Fibroblast of lung (primary cell): Measurements from ENCODE around the gene PPP3CB. TPM values are rescaled to one million over a fixed set of nuclear protein-coding genes. Genes with fewer than 3 reads are reported as not detected.

Experiments
- DNase-seq, 2 donors: peaks; one replicate each; pipeline versions ENCODE4 v3.0.0 to v3.0.0-alpha.2; 2010; ENCODE audit warnings: low read depth in 2 of 2
- H2AFZ ChIP-seq: 2 replicates; pipeline ENCODE4 v1.5.1; 2012; ENCODE audit warnings: low read length, control low read depth, inconsistent platforms
- H3K27ac ChIP-seq: 2 replicates; pipeline ENCODE4 v1.5.1; 2011; ENCODE audit warnings: low read length, control low read depth; ENCODE audit not compliant: insufficient read depth
- H3K27me3 ChIP-seq: 2 replicates; pipeline ENCODE4 v1.5.1; 2011; ENCODE audit warnings: mild to moderate bottlenecking, low read length; ENCODE audit not compliant: control insufficient read depth, insufficient read depth
- H3K36me3 ChIP-seq: 2 replicates; pipeline ENCODE4 v1.5.1; 2011; ENCODE audit warnings: low read length; ENCODE audit not compliant: control insufficient read depth, insufficient read depth
- H3K4me1 ChIP-seq: 2 replicates; pipeline ENCODE4 v1.5.1; 2011; ENCODE audit warnings: low read length; ENCODE audit not compliant: control insufficient read depth, insufficient read depth; ENCODE audit errors: extremely low read depth
- H3K4me2 ChIP-seq: 2 replicates; pipeline ENCODE4 v1.5.1; 2011; ENCODE audit warnings: low read length, control low read depth; ENCODE audit not compliant: insufficient read depth; ENCODE audit errors: extremely low read depth
- H3K4me3 ChIP-seq, 4 experiments: fragments of 200-600 bp in 1 of 4; sonication (generic) in 1 of 4; replicated peaks in 1 of 4; 2 replicates each; pipeline ENCODE4 v1.5.1; 2011 to 2016; ENCODE audit warnings: low read length in 4 of 4, low read depth in 3 of 4, mild to moderate bottlenecking in 3 of 4, control low read depth in 2 of 4, inconsistent platforms in 1 of 4, mixed read lengths in 1 of 4; ENCODE audit not compliant: insufficient read depth in 1 of 4; ENCODE audit errors: control extremely low read depth in 1 of 4
- H3K79me2 ChIP-seq: 2 replicates; pipeline ENCODE4 v1.5.1; 2012; ENCODE audit warnings: mild to moderate bottlenecking, low read length, inconsistent platforms; ENCODE audit not compliant: control insufficient read depth, insufficient read depth
- H3K9ac ChIP-seq: 2 replicates; pipeline ENCODE4 v1.5.1; 2011; ENCODE audit warnings: mild to moderate bottlenecking, low read length, control low read depth; ENCODE audit not compliant: insufficient read depth
- H3K9me3 ChIP-seq: 2 replicates; pipeline ENCODE4 v1.5.1; 2012; ENCODE audit warnings: low read depth, low read length; ENCODE audit not compliant: control insufficient read depth, insufficient read depth
- H4K20me1 ChIP-seq: 2 replicates; pipeline ENCODE4 v1.5.1; 2011; ENCODE audit warnings: low read length; ENCODE audit not compliant: control insufficient read depth, insufficient read depth; ENCODE audit errors: extremely low read depth
- CTCF ChIP-seq, 2 donors: IDR thresholded peaks in 1 of 2; conservative IDR thresholded peaks in 1 of 2; 1 replicate in 1 of 2; 2 replicates in 1 of 2; pipeline ENCODE4 v1.5.1; 2011 to 2012; ENCODE audit warnings: low read length in 2 of 2, control low read depth in 1 of 2, inconsistent platforms in 1 of 2, low read depth in 1 of 2, mild to moderate bottlenecking in 1 of 2
- EZH2 ChIP-seq: IDR thresholded peaks from 2 replicates; pipeline ENCODE4 v1.5.1; 2012; ENCODE audit warnings: low read length, control low read depth, mild to moderate bottlenecking; ENCODE audit errors: missing control alignments
- polyA plus RNA-seq, 2 donors: library from polyadenylated mRNA; depleted of rRNA in 1 of 2; stranded (reverse) in 1 of 2; unstranded in 1 of 2; fragments of >200 nt; gene quantifications; 2 replicates each; pipeline ENCODE4 v1.2.1, GENCODE V29; 2011 to 2012; ENCODE audit warnings: missing spikeins in 1 of 2
- total RNA-seq: library from RNA; depleted of rRNA; stranded (reverse); fragments of >200 nt; gene quantifications from 2 replicates; pipeline ENCODE4 v1.2.1, GENCODE V29; 2014

Gene PPP3CB
- total and polyA plus RNA-seq, 2 donors (not counting 1 experiment from before 2014, with no cell fraction given) = 27.1 to 38.8 TPM

GRCh38 chr10:73497623-73498022 lies 1.8 kb upstream of the PPP3CB start:
- TF ChIP-seq CTCF (conservative IDR thresholded peaks at IDR 0.05 in 1 of 2, IDR thresholded peaks at IDR 0.05 in 1 of 2; ENCODE audit: low read depth in 1 of 2, low read length in 2 of 2) (no peak), EZH2 (no peak)
- DNase-seq = no peak
- H3K27ac ChIP-seq = no peak overlapping the region
- H3K79me2 ChIP-seq = peaks cover 30% of the 10 kb centered on the region
- no peak overlapping the region for H3K4me3 ChIP-seq
- H3K9ac ChIP-seq = no peak overlapping the region
- H3K27me3 ChIP-seq = no peaks in the 10 kb centered on the region
- H3K9me3 ChIP-seq = no peaks in the 10 kb centered on the region
- no peaks in the 10 kb centered on the region for H3K36me3 ChIP-seq
- H4K20me1 ChIP-seq = no peaks in the 10 kb centered on the region
- H2AFZ ChIP-seq = no peak overlapping the region
- H3K4me1 ChIP-seq = peaks cover 8% of the 10 kb centered on the region
- H3K4me2 ChIP-seq = no peak overlapping the region

- Histone ChIP-seq H3K27me3 (no peaks in the 10 kb centered on the region), H3K79me2 (peaks cover 47% of the 10 kb centered on the region)
- TF ChIP-seq CTCF (conservative IDR thresholded peaks at IDR 0.05 in 1 of 2, IDR thresholded peaks at IDR 0.05 in 1 of 2; ENCODE audit: low read depth in 1 of 2, low read length in 2 of 2) (no peak), EZH2 (no peak)
These were observed 469 bp downstream of the PPP3CB start for GRCh38 chr10:73495226-73495883.

GRCh38 chr10:73494877-73495225 lies 973 bp downstream of the PPP3CB start:
- Histone ChIP-seq H2AFZ (peak overlapping the region; percentile 55), H4K20me1 (no peaks in the 10 kb centered on the region), H3K4me2 (peak overlapping the region; percentile 84), H3K27me3 (no peaks in the 10 kb centered on the region), H3K9ac (peak overlapping the region; percentile 93), H3K4me1 (peaks cover 5% of the 10 kb centered on the region), H3K79me2 (peaks cover 51% of the 10 kb centered on the region), H3K36me3 (no peaks in the 10 kb centered on the region), H3K9me3 (no peaks in the 10 kb centered on the region), H3K4me3 (peak overlapping the region; percentile 62 to 96 (median 84)), H3K27ac (peak overlapping the region; percentile 86)
- DNase-seq = peak; percentile 18 to 33
- TF ChIP-seq EZH2 (no peak), CTCF (conservative IDR thresholded peaks at IDR 0.05 in 1 of 2, IDR thresholded peaks at IDR 0.05 in 1 of 2; ENCODE audit: low read depth in 1 of 2, low read length in 2 of 2) (no peak)

More at GRCh38 chr10:73495226-73495883, 469 bp downstream of the PPP3CB start:
- no peaks in the 10 kb centered on the region for H4K20me1 ChIP-seq
- H3K9me3 ChIP-seq = no peaks in the 10 kb centered on the region
- H3K4me1 ChIP-seq = peaks cover 5% of the 10 kb centered on the region
- peak overlapping the region; percentile 86 for H3K27ac ChIP-seq
- H2AFZ ChIP-seq = peak overlapping the region; percentile 55
- H3K4me3 ChIP-seq = peak overlapping the region; percentile 62 to 96 (median 84)
- DNase-seq = peak; percentile 89 to 91
- peak overlapping the region; percentile 84 for H3K4me2 ChIP-seq
- H3K9ac ChIP-seq = peak overlapping the region; percentile 93
- H3K36me3 ChIP-seq = no peaks in the 10 kb centered on the region
